ENCODE data around the gene RTN3.
A peak's percentile ranks its signal among the peaks of the same experiment; 100 is the strongest.
"Not testable (repeated sequence)": the region's sequence is repeated elsewhere in the genome, so short reads cannot be mapped to it uniquely, and the experiment has no call there.

The RTN3 gene

DNA sequence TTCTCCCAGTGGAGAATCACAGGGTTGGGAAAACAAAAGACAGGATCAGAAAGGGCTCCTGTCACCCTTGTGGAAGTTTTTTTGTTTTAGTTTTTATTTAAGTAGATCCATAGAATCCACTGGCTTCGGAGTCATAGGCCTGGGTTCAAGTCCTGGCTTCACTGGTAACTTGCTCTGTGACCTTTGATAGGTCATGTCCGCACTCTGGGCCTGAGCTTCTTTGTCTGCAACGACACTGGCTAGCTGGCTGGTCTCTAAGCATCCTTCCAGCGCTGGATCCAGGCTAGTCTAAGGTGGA, 85.9 kb downstream of the RTN3 start:
- no peaks in the 10 kb centered on the region for H3K9me3 Mint-ChIP-seq
- peaks cover 14% of the 10 kb centered on the region for H3K4me1 Mint-ChIP-seq
- DNase-seq (no peak), ATAC-seq (no peak)
- H3K36me3 Mint-ChIP-seq (ENCODE audit: low read depth): no peaks in the 10 kb centered on the region
- peak overlapping the region; percentile 84 for H3K27ac Mint-ChIP-seq
- peaks cover 16% of the 10 kb centered on the region for H3K27me3 Mint-ChIP-seq
- H3K4me3 Mint-ChIP-seq: peak overlapping the region; percentile 90

GRCh38 chr11:63767565-63768236, 86.4 kb downstream of the RTN3 start:
- DNase-seq: peak; percentile 20

GRCh38 chr11:63768237-63769041, 87.1 kb downstream of the RTN3 start, which contains the start of gene ZFTA:
Gene ZFTA, minus strand, starts transcription at chr11:63768775. Its CDS starts 153 bp downstream, at chr11:63768622.
- no peaks in the 10 kb centered on the region for H3K9me3 Mint-ChIP-seq
- no peaks in the 10 kb centered on the region for H3K36me3 Mint-ChIP-seq (ENCODE audit: low read depth)
- H3K4me1 Mint-ChIP-seq: peaks cover 14% of the 10 kb centered on the region
- ATAC-seq (peak; percentile 58), DNase-seq (peak; percentile 78)
- peaks cover 23% of the 10 kb centered on the region for H3K27me3 Mint-ChIP-seq
- peak within 1 kb of the TSS; percentile 84 for H3K27ac Mint-ChIP-seq
- H3K4me3 Mint-ChIP-seq: peak within 1 kb of the TSS; percentile 90

More at GRCh38 chr11:63767565-63768236, 86.4 kb downstream of the RTN3 start:
- H3K36me3 Mint-ChIP-seq (ENCODE audit: low read depth): no peaks in the 10 kb centered on the region
- peak overlapping the region; percentile 84 for H3K27ac Mint-ChIP-seq
- peak overlapping the region; percentile 90 for H3K4me3 Mint-ChIP-seq
- H3K27me3 Mint-ChIP-seq: peaks cover 18% of the 10 kb centered on the region
- peak; percentile 6 for ATAC-seq
- H3K9me3 Mint-ChIP-seq: no peaks in the 10 kb centered on the region
- H3K4me1 Mint-ChIP-seq: peaks cover 14% of the 10 kb centered on the region

DNA sequence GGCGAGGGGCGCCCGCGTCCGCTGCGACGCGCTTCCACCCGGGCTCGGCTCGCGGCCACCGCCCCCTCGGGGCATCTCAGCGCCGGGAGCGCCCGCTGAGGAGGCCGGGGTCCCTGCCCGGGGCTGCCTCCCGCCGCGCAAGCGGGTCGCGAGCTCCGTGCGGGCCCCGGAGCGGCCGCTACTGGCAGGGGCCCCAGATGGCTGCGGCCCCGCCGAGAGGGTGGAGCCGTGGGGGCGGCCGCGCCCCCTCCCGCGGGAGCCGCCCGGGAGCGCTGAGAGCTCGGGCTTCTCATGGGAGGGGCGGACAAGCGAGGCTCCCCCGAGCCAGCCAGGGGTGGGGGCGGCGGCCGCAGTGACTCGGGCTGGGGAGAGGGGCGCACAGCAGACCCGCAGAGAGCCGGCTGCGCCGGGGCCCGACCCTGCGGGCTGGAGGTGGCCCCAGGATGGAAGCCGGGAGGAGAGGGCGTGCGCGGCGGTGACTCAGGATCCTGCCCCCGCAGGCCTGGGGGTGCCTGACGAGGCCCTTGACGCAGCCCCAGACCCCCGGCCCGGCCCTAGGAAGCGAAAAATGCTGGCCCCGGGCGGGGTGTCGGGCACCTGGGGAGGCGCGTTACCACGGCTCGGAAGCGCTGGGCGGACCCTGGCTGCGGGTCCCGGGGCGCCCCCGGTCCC, 87.9 kb downstream of the RTN3 start:
- Mint-ChIP-seq H3K36me3 (ENCODE audit: low read depth) (no peaks in the 10 kb centered on the region), H3K9me3 (no peaks in the 10 kb centered on the region), H3K4me3 (no peak overlapping the region), H3K4me1 (peaks cover 14% of the 10 kb centered on the region), H3K27ac (no peak overlapping the region), H3K27me3 (peaks cover 23% of the 10 kb centered on the region)
- DNase-seq: peak; percentile 42
- ATAC-seq: peak; percentile 31

DNA sequence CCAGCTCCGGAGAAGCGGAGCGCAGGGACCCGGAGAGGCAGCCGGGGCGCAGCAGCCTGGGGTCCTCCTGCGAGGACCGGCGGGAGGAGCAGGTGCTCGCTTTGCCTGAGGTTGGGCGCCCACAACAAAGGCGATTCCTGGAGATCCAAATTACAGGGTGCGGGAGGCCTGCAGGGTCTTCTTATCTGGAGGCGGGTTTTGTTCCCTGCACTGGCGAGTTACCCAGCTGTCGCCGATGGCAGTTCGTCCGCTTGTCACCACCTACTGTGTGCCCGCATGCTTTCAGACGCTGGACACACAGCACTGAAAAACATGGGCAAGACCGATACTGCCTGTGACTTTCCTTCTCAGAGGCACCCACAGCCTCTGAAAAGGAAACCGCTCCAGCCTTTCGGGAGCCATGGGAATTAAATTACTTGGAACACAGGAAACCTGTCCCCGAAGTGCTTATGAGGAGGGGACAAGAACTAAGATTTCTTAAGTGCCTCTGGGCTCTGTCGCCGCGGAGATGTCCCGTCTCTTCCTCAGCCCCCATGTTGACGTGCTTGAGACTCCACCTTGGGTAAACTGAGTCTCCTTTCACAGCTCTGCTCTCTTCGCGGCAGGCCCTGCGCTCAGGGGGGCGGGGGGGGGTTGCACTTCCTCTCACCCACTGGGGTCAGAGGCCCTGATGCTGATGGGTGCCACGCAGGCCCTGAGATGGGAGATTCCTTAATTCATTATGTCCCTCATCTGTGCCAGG, 88.6 kb downstream of the RTN3 start:
- ATAC-seq (no peak), DNase-seq (peak; percentile 6)
- peaks cover 14% of the 10 kb centered on the region for H3K4me1 Mint-ChIP-seq
- peaks cover 23% of the 10 kb centered on the region for H3K27me3 Mint-ChIP-seq
- no peak overlapping the region for H3K27ac Mint-ChIP-seq
- H3K9me3 Mint-ChIP-seq: no peaks in the 10 kb centered on the region
- peak overlapping the region; percentile 40 for H3K4me3 Mint-ChIP-seq
- no peaks in the 10 kb centered on the region for H3K36me3 Mint-ChIP-seq (ENCODE audit: low read depth)

DNA sequence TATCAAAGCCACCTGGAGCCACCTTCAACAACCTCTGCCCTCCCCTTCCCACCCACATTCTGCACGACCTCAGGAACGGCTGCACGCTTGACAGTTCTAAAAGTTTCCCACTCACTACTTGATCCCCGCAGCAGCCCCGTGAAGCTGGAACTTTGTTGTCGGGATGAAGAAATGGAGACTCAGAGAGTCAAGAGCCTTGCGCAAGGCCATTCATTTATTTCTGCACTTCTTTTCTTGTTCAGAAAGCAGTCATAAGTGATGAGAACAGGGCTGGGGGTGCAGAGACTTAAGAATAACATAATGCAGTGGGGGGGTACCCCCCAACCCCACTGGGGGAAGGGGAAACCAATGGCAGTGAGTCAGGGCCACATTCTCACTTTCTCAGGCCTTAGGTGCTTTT, 89.5 kb downstream of the RTN3 start:
- DNase-seq (no peak), ATAC-seq (no peak)
- H3K4me1 Mint-ChIP-seq: peaks cover 14% of the 10 kb centered on the region
- H3K36me3 Mint-ChIP-seq (ENCODE audit: low read depth): no peaks in the 10 kb centered on the region
- no peak overlapping the region for H3K4me3 Mint-ChIP-seq
- H3K27me3 Mint-ChIP-seq: peaks cover 23% of the 10 kb centered on the region
- H3K27ac Mint-ChIP-seq: no peak overlapping the region
- H3K9me3 Mint-ChIP-seq: no peaks in the 10 kb centered on the region

DNA sequence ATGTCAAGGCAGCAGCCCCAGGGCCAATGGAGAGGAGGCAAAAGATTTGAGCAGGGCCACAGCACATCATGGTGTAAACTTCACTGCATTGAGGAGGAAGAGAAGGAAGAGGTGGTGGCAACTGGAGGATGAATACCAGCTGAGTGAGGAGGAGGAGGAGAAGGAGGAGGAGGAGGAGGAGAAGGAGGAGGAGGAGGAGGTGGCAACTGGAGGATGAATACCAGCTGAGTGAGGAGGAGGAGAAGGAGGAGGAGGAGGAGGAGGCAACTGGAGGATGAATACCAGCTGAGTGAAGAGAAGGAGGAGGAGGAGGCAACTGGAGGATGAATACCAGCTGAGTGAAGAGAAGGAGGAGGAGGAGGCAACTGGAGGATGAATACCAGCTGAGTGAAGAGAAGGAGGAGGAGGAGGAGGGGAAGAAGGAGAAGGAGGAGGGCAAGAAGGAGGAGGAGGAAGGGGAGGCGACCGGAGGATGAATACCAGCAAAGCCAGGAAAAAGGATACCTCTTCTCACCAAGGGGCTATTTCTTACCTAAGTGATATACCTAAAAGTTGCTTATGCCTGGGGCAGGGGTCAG, 90.5 kb downstream of the RTN3 start:
- not testable (repeated sequence) for H3K36me3 Mint-ChIP-seq (ENCODE audit: low read depth); H3K4me3 Mint-ChIP-seq; H3K27ac Mint-ChIP-seq; DNase-seq; H3K9me3 Mint-ChIP-seq; ATAC-seq
- Mint-ChIP-seq H3K27me3 (peaks cover 26% of the 10 kb centered on the region), H3K4me1 (peaks cover 11% of the 10 kb centered on the region)

- no peak for DNase-seq
- peaks cover 2% of the 10 kb centered on the region for H3K4me1 Mint-ChIP-seq
- no peaks in the 10 kb centered on the region for H3K9me3 Mint-ChIP-seq
- H3K27ac Mint-ChIP-seq: no peak overlapping the region
- no peak overlapping the region for H3K4me3 Mint-ChIP-seq
- no peaks in the 10 kb centered on the region for H3K36me3 Mint-ChIP-seq (ENCODE audit: low read depth)
- ATAC-seq: no peak
- H3K27me3 Mint-ChIP-seq: peaks cover 23% of the 10 kb centered on the region
Observed at GRCh38 chr11:63775191-63775590, 93.9 kb downstream of the RTN3 start.

DNA sequence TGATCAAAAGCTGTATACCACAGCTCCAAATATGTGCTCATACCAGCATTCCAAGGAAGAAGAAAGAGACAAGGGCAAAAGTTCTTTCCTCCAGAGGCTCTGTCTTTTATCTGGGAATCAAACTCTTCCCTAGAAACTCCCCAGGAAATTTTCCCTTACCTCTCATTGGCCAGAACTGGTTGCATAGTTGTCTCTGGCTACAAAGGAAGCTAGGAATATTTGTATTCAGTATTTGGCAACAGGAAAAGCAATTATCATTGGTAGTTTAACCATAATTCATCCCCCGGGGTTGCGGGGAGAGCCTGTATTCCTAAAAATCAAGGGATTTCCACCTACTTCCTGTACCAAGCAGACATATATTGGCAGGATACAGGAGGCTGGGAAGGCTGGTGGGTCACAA, 97.7 kb downstream of the RTN3 start:
- DNase-seq (no peak), ATAC-seq (no peak)
- Mint-ChIP-seq H3K27me3 (peaks cover 8% of the 10 kb centered on the region), H3K9me3 (no peaks in the 10 kb centered on the region), H3K36me3 (ENCODE audit: low read depth) (no peaks in the 10 kb centered on the region), H3K4me1 (no peaks in the 10 kb centered on the region), H3K27ac (no peak overlapping the region), H3K4me3 (no peak overlapping the region)

DNA sequence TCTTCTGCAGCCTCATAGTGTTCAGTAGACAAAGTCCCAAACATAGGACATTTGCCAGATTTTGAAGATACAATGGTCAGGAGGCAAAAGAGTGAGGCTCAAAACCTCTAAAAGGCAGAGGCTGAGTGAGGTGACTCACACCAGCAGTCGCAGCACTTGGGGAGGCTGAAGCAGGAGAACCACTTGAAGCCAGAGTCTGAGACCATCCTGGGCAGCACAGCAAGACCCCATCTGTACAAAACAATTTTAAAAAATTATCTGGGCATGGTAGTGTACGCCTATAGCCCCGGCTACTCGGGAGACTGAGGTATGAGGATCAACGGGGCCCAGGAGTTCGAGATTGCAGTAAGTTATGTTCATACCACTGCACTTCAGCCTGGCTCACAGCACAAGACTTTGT, 101.4 kb downstream of the RTN3 start:
- H3K36me3 Mint-ChIP-seq (ENCODE audit: low read depth): no peaks in the 10 kb centered on the region
- H3K9me3 Mint-ChIP-seq: no peaks in the 10 kb centered on the region
- no peak overlapping the region for H3K4me3 Mint-ChIP-seq
- no peak for ATAC-seq
- H3K27ac Mint-ChIP-seq: no peak overlapping the region
- no peak for DNase-seq
- peaks cover 14% of the 10 kb centered on the region for H3K27me3 Mint-ChIP-seq
- peaks cover 3% of the 10 kb centered on the region for H3K4me1 Mint-ChIP-seq

DNA sequence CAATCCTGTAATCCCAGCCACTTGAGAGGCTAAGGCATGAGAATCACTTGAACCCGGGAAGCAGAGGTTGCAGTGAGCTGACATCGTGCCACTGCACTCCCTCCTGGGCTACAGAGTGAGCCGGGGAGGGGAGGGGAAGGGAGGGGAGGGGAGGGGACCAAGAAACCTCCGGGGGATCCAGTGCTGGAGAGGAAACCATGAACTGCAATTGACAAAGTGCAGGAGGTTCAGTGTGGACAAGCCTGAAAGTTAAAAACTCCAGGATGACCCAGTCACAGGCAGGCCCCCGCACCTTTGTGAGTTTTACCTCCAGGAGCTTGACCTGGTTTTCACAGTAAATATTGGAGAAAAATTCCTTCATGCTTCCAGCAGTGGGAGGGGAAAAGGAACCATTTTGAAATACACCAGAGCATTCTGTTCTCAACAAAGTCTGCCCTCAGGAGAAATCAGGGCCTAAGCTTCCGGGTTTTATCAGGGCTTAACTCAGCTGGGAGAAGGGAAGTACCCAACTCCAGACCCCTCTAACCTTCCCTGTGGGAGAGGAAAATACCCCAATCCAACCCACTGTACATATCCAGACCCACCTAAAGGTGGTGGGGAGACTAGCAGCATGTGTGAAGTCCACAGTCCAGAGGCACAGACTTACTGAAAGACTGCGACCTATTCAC, 102.8 kb downstream of the RTN3 start:
- Mint-ChIP-seq H3K4me3 (no peak overlapping the region), H3K27ac (no peak overlapping the region), H3K4me1 (peaks cover 3% of the 10 kb centered on the region), H3K27me3 (peaks cover 14% of the 10 kb centered on the region), H3K36me3 (ENCODE audit: low read depth) (no peaks in the 10 kb centered on the region), H3K9me3 (no peaks in the 10 kb centered on the region)
- DNase-seq (no peak), ATAC-seq (no peak)

DNA sequence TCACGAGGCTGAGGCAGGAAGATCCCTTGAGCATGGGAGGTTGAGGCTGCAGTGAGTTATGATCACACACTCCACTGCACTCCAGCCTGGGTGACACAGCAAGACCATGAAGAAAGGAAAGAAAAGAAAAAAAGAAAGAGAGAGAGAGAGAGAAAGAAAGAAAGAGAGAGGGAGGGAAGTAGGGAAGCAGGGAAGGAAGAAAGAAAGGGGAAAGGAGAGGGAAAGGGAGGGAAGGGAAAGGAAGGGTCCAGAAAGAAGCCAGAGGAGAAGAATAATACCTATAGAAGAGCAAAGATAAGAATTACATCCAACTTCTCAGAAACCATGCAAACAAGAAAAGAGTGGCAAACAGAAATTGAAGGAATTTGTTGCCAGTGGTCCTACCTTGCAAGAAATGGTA, 104.5 kb downstream of the RTN3 start:
- Mint-ChIP-seq H3K27ac (no peak overlapping the region), H3K4me3 (no peak overlapping the region), H3K36me3 (ENCODE audit: low read depth) (no peaks in the 10 kb centered on the region), H3K27me3 (peaks cover 12% of the 10 kb centered on the region), H3K4me1 (peaks cover 3% of the 10 kb centered on the region), H3K9me3 (no peaks in the 10 kb centered on the region)
- no peak for DNase-seq
- ATAC-seq: no peak

GRCh38 chr11:63791495-63792167, 110.3 kb downstream of the RTN3 start:
- no peak for ATAC-seq
- Mint-ChIP-seq H3K4me3 (no peak overlapping the region), H3K27me3 (peaks cover 2% of the 10 kb centered on the region), H3K4me1 (no peaks in the 10 kb centered on the region), H3K36me3 (ENCODE audit: low read depth) (peaks cover 5% of the 10 kb centered on the region), H3K9me3 (peaks cover 10% of the 10 kb centered on the region), H3K27ac (no peak overlapping the region)
- DNase-seq: no peak

Data from activated naive CD8-positive, alpha-beta T cell treated with anti-CD3 and anti-CD28 coated beads, Interleukin-2, amount 50 U/mL, for 24 hours (primary cell).